ENCODE measurements around the gene ADCY7.

The ADCY7 gene

DNA sequence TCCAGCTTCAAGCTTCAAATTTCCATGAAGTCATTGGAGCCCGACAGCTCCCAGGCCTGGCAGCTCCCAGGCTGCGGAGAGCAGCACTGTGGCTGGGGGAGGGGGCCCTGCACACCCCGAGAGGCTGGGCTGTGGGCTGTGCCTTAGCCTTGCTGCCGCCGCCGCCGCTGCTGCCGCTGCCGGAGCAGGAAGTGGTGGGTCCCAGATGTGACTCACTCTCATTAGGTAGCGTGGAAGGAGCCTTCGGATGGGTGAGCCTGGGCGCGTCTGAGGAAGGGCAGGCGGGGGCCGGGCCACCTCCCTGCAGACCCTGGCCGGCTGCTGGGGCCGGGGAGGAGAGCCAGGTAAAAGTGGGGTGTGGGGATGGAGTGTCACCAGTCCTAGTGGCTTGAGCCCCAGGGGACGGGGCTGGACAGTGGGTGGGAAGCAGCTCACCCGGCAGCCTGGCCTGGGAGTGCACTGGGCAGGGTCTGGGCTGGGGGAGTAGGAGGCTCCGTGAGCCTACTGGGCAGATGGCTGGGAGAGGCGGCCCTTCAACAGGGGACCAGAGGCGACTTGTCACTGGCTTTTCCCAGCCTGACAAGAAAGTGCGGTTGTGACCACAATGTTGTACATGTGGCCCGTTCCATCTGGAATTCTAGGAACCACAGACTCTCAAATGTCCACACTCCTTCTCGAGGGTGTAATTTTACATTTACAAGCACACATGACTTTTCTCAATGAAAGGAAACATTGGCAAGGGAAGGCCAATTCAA, at the start of gene ADCY7:
ADCY7 (plus strand) TSS at position 215 of the 755 bp plus-strand sequence. CDS start 21,629 bp downstream, outside the sequence.
- H3K27ac ChIP-seq = peak within 1 kb of the TSS; percentile 22; the same call in 1 of the 2 replicates

GRCh38 chr16:50219402-50219975, 46.9 kb upstream of the ADCY7 start:
- TF ChIP-seq ZFX (IDR thresholded peaks at IDR 0.05) (no peak), CTCF (conservative IDR thresholded peaks at IDR 0.05) (no peak)
- no peak overlapping the region for H3K27ac ChIP-seq

More for the DNA sequence above, at the start of gene ADCY7:
- no peak for TF ChIP-seq ZFX (IDR thresholded peaks at IDR 0.05)
- TF ChIP-seq CTCF (conservative IDR thresholded peaks at IDR 0.05) = no peak

DNA sequence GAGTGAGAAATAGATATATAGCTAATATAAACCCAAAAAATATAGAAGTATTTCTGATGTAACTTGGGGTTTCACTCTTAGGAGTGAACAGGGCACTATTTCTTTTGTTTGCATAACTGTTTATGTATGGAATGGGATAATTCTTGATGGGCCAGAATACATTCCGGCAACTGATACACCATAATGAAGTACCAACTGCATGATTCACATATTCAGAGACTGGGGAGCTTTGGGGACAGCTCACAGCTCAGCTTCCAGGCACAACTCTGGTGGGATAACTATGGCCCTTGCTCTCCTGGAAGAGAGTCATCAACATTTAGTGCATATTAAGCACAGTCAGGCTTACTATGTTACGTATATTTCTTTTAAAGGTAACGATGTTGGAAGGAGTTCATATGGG, 42.1 kb upstream of the ADCY7 start:
- H3K27ac ChIP-seq = no peak overlapping the region
- no peak for TF ChIP-seq ZFX (IDR thresholded peaks at IDR 0.05)
- TF ChIP-seq CTCF (conservative IDR thresholded peaks at IDR 0.05) = no peak

GRCh38 chr16:50227120-50227519, 39.2 kb upstream of the ADCY7 start:
- TF ChIP-seq ZFX (IDR thresholded peaks at IDR 0.05) (no peak), CTCF (conservative IDR thresholded peaks at IDR 0.05) (no peak)
- no peak overlapping the region for H3K27ac ChIP-seq

GRCh38 chr16:50227665-50228064, 38.7 kb upstream of the ADCY7 start:
- H3K27ac ChIP-seq = no peak overlapping the region
- TF ChIP-seq CTCF (conservative IDR thresholded peaks at IDR 0.05) = no peak

GRCh38 chr16:50228364-50228868, 37.9 kb upstream of the ADCY7 start:
- no peak overlapping the region for H3K27ac ChIP-seq
- TF ChIP-seq ZFX (IDR thresholded peaks at IDR 0.05) (no peak), CTCF (conservative IDR thresholded peaks at IDR 0.05) (no peak)

DNA sequence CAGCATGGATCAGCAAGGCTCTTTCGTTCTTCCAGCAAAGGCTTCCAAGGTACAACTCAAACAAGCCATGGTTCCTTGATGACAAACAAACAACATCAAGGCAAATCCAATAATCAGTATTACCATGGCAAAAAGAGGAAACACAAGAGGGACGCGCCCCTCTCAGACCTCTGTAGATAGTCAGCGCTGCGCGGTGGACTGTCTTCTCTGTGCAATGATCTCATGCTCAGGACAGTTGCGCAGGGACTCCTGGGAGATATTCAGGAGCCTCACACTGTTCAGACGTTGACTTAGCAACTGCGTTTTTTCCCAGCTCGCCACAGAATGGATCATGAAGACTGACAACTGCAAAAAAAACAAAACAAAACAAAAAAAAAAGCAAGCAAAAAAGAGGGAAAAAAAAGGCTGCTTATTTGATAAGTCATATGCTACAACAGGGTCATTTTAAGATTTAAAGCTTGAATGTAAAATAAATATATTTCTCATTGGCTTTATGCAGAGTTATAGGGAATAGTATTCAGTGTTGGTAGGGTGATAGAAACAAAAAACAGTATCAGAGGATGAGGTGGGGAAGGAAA, 37.1 kb upstream of the ADCY7 start:
- no peak overlapping the region for H3K27ac ChIP-seq

More for the DNA sequence above, 37.1 kb upstream of the ADCY7 start:
- TF ChIP-seq CTCF (conservative IDR thresholded peaks at IDR 0.05) (no peak), ZFX (IDR thresholded peaks at IDR 0.05) (no peak)

Measured in C4-2B (cell line).